ENCODE data around the gene ADCY4.

DNA sequence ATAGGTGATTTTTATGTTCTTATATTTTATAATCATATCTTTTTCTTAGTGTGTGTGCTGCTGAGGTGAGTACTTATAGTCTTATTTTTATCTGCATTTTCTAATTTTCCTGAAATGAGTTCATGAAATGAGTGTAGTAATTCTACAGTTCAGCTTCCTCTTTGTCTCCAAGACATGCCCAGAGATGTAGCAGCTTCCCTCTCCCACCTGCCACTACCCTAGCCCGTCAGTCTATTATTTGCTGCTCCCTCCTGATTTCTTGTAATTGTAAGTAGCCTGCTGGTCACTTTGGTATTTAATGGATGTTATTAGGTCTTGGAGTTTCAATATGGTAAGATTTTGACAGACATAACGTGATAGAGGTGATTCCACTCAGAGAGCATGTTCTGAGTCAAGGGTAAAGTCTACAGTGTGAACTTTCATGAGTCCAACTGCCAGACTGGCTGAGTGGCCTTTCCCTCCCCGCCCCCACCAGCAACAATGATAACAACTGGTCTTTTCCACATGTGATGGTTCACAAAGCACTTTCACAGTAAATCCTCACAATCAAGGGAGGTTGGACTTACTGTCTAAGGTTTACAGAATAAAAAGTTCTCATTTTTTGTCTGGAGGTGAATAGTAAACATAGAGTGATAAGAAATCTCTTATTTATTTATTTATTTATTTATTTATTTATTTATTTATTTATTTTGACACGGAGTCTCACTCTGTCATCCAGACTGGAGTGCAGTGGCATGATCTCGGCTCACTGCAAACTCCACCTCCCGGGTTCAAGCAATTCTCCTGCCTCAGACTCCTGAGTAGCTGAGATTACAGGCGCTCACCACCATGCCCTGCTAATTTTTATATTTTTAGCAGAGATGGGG lies 9.2 kb upstream of the ADCY4 start:
- TF ChIP-seq, protein P1, sequence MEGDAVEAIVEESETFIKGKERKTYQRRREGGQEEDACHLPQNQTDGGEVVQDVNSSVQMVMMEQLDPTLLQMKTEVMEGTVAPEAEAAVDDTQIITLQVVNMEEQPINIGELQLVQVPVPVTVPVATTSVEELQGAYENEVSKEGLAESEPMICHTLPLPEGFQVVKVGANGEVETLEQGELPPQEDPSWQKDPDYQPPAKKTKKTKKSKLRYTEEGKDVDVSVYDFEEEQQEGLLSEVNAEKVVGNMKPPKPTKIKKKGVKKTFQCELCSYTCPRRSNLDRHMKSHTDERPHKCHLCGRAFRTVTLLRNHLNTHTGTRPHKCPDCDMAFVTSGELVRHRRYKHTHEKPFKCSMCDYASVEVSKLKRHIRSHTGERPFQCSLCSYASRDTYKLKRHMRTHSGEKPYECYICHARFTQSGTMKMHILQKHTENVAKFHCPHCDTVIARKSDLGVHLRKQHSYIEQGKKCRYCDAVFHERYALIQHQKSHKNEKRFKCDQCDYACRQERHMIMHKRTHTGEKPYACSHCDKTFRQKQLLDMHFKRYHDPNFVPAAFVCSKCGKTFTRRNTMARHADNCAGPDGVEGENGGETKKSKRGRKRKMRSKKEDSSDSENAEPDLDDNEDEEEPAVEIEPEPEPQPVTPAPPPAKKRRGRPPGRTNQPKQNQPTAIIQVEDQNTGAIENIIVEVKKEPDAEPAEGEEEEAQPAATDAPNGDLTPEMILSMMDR (IDR thresholded peaks at IDR 0.05) = no peak
- no peak for TF ChIP-seq POLR2A (IDR thresholded peaks at IDR 0.05)

Measured in right lobe of liver (tissue), 4 donors.